Transverse colon (tissue), 4 donors: ENCODE data around the gene EDN3.

ENCODE experiments used
- CTCF ChIP-seq, 5 experiments: fragments of 200-600 bp in 3 of 5; fragments of 450-650 bp in 2 of 5; sonication (generic) in 3 of 5; IDR thresholded peaks; 1 replicate in 2 of 5; 2 replicates in 3 of 5; pipeline ENCODE4 v1.5.1; 2016 to 2017; ENCODE audit warnings: antibody characterized with exemption in 5 of 5, inconsistent platforms in 3 of 5, mild to moderate bottlenecking in 2 of 5, moderate library complexity in 1 of 5
- EP300 ChIP-seq: sonication (generic); formaldehyde crosslinking; IDR thresholded peaks from one replicate; pipeline ENCODE4 v1.6.1; 2017; ENCODE audit warnings: antibody characterized with exemption, low read depth
- POLR2A ChIP-seq: fragments of 450-650 bp; IDR thresholded peaks from one replicate; pipeline ENCODE4 v1.6.1; 2016; ENCODE audit warnings: antibody characterized with exemption, mild to moderate bottlenecking, moderate library complexity
- POLR2AphosphoS5 ChIP-seq, 3 donors: sonication (generic); formaldehyde crosslinking; IDR thresholded peaks; one replicate each; pipeline ENCODE4 v1.6.1; 2016; ENCODE audit warnings: antibody characterized with exemption in 3 of 3

DNA sequence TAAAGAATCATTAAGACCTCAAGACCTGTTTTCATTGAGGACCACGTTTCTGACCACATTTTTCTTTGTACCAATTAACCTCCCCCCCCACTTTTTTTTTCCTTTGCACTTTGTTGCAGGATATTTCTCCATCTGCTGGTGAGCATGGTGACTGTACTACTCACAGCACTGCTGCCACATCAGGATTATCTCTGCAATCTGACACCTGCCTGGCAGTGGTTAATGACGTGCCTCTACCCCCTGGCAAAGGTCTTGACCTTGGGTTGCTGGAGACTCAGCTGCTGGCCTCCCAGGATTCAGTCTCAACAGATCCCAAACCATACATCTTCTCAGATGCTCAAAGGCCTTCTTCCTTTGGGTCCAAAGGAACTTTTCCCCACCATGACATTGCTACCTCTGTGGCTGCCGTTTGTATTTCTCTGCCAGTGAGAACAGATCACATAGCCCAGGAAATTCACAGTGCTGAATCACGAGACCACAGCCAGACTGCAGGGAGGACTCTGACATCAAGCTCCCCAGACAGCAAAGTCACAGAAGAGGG, 46.6 kb upstream of the EDN3 start:
- TF ChIP-seq CTCF (IDR thresholded peaks at IDR 0.05) (no peak), POLR2AphosphoS5 (IDR thresholded peaks at IDR 0.05) (no peak), POLR2A (no peak), EP300 (no peak)
